Mucosa of stomach (tissue), 1 donor: ENCODE results near the gene EME1.

Source experiments
- H3K27me3 ChIP-seq: one replicate; pipeline ENCODE4 v1.7.0; 2013; ENCODE audit warnings: mild to moderate bottlenecking, low read length; ENCODE audit not compliant: control insufficient read depth, insufficient read depth
- H3K36me3 ChIP-seq: one replicate; pipeline ENCODE4 v1.7.0; 2013; ENCODE audit warnings: low read length; ENCODE audit not compliant: control insufficient read depth, insufficient read depth
- H3K4me1 ChIP-seq: one replicate; pipeline ENCODE4 v1.7.0; 2013; ENCODE audit warnings: mild to moderate bottlenecking, low read length; ENCODE audit not compliant: control insufficient read depth, insufficient read depth
- H3K4me3 ChIP-seq: one replicate; pipeline ENCODE4 v1.7.0; 2013; ENCODE audit warnings: low read length
- H3K9ac ChIP-seq: one replicate; pipeline ENCODE4 v1.7.0; 2013; ENCODE audit warnings: mild to moderate bottlenecking, low read length, moderate library complexity
- H3K9me3 ChIP-seq: one replicate; pipeline ENCODE4 v1.7.0; 2013; ENCODE audit warnings: mild to moderate bottlenecking, low read length, moderate library complexity; ENCODE audit not compliant: control insufficient read depth
- donor health status: Pancreatic carcinoma.

EME1 gene

GRCh38 chr17:50338645-50339044 lies 34.4 kb upstream of the EME1 start:
- H3K9me3 ChIP-seq: no peaks in the 10 kb centered on the region
- H3K36me3 ChIP-seq: no peaks in the 10 kb centered on the region
- H3K9ac ChIP-seq: no peak overlapping the region
- H3K4me1 ChIP-seq: no peaks in the 10 kb centered on the region
- H3K27me3 ChIP-seq: no peaks in the 10 kb centered on the region
- no peak overlapping the region for H3K4me3 ChIP-seq

GRCh38 chr17:50339381-50339780 lies 33.6 kb upstream of the EME1 start:
- Histone ChIP-seq H3K9ac (no peak overlapping the region), H3K4me3 (no peak overlapping the region), H3K9me3 (no peaks in the 10 kb centered on the region), H3K4me1 (no peaks in the 10 kb centered on the region), H3K36me3 (no peaks in the 10 kb centered on the region), H3K27me3 (no peaks in the 10 kb centered on the region)

- Histone ChIP-seq H3K9ac (no peak overlapping the region), H3K9me3 (no peaks in the 10 kb centered on the region), H3K4me3 (no peak overlapping the region), H3K36me3 (no peaks in the 10 kb centered on the region), H3K27me3 (no peaks in the 10 kb centered on the region), H3K4me1 (peaks cover 33% of the 10 kb centered on the region)
Observed at GRCh38 chr17:50344731-50345365, 28.2 kb upstream of the EME1 start.

GRCh38 chr17:50345432-50346312 lies 27.4 kb upstream of the EME1 start, which contains the start of gene XYLT2:
XYLT2 (plus strand) TSS chr17:50346126; CDS start chr17:50346141, 15 bp downstream.
- Histone ChIP-seq H3K4me3 (peak within 1 kb of the TSS; percentile 66), H3K9me3 (no peaks in the 10 kb centered on the region), H3K27me3 (no peaks in the 10 kb centered on the region), H3K36me3 (no peaks in the 10 kb centered on the region), H3K4me1 (peaks cover 33% of the 10 kb centered on the region), H3K9ac (peak within 1 kb of the TSS; percentile 81)

GRCh38 chr17:50346313-50347116 lies 26.5 kb upstream of the EME1 start:
- Histone ChIP-seq H3K27me3 (no peaks in the 10 kb centered on the region), H3K4me1 (peaks cover 33% of the 10 kb centered on the region), H3K9me3 (no peaks in the 10 kb centered on the region), H3K4me3 (peak overlapping the region; percentile 66), H3K36me3 (no peaks in the 10 kb centered on the region), H3K9ac (peak overlapping the region; percentile 81)

- H3K4me3 ChIP-seq: peak overlapping the region; percentile 66
- no peaks in the 10 kb centered on the region for H3K9me3 ChIP-seq
- peaks cover 33% of the 10 kb centered on the region for H3K4me1 ChIP-seq
- H3K27me3 ChIP-seq: no peaks in the 10 kb centered on the region
- H3K9ac ChIP-seq: peak overlapping the region; percentile 81
- H3K36me3 ChIP-seq: no peaks in the 10 kb centered on the region
Observed at GRCh38 chr17:50347117-50347893, 25.7 kb upstream of the EME1 start.

GRCh38 chr17:50347894-50348291 lies 25.1 kb upstream of the EME1 start:
- peaks cover 33% of the 10 kb centered on the region for H3K4me1 ChIP-seq
- H3K4me3 ChIP-seq: no peak overlapping the region
- no peaks in the 10 kb centered on the region for H3K9me3 ChIP-seq
- H3K36me3 ChIP-seq: no peaks in the 10 kb centered on the region
- H3K27me3 ChIP-seq: no peaks in the 10 kb centered on the region
- no peak overlapping the region for H3K9ac ChIP-seq

- Histone ChIP-seq H3K4me3 (no peak overlapping the region), H3K9me3 (no peaks in the 10 kb centered on the region), H3K4me1 (peaks cover 33% of the 10 kb centered on the region), H3K27me3 (no peaks in the 10 kb centered on the region), H3K36me3 (no peaks in the 10 kb centered on the region), H3K9ac (no peak overlapping the region)
Observed at GRCh38 chr17:50348522-50349242, 24.3 kb upstream of the EME1 start.

GRCh38 chr17:50349243-50349600 lies 23.8 kb upstream of the EME1 start:
- Histone ChIP-seq H3K9me3 (no peaks in the 10 kb centered on the region), H3K4me1 (peaks cover 33% of the 10 kb centered on the region), H3K27me3 (no peaks in the 10 kb centered on the region), H3K36me3 (no peaks in the 10 kb centered on the region), H3K4me3 (no peak overlapping the region), H3K9ac (no peak overlapping the region)

GRCh38 chr17:50350733-50351132 lies 22.3 kb upstream of the EME1 start:
- no peaks in the 10 kb centered on the region for H3K27me3 ChIP-seq
- peaks cover 3% of the 10 kb centered on the region for H3K36me3 ChIP-seq
- H3K9me3 ChIP-seq: no peaks in the 10 kb centered on the region
- no peak overlapping the region for H3K4me3 ChIP-seq
- H3K9ac ChIP-seq: no peak overlapping the region
- H3K4me1 ChIP-seq: peaks cover 26% of the 10 kb centered on the region

- Histone ChIP-seq H3K4me1 (peaks cover 20% of the 10 kb centered on the region), H3K27me3 (no peaks in the 10 kb centered on the region), H3K9ac (no peak overlapping the region), H3K9me3 (no peaks in the 10 kb centered on the region), H3K4me3 (no peak overlapping the region), H3K36me3 (peaks cover 16% of the 10 kb centered on the region)
Observed at GRCh38 chr17:50352072-50352692, 20.8 kb upstream of the EME1 start.
